ENCODE data around the gene NFKBIE.

DNA sequence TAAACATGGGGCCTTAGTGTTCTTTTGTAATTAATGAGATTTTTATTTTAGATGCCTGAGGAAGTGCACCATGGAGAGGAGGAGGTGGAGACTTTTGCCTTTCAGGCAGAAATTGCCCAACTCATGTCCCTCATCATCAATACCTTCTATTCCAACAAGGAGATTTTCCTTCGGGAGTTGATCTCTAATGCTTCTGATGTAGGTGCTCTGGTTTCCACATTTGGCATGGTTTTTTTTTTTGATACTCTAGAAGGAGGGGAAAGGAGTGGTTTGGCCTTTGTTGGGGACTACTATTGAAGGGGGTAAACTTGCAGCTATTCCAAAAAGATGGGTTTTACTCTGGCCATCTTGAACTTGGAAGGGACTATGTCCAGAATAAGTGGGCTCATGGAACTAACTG lies 16.8 kb downstream of the NFKBIE start:
- no peak for TF ChIP-seq POLR2A (IDR thresholded peaks at IDR 0.05)
- TF ChIP-seq EP300 (IDR thresholded peaks at IDR 0.05) = no peak
